Muscle of leg (tissue), 16 donors: Measurements from ENCODE around the gene VPS33B. TPM values are rescaled to one million over a fixed set of nuclear protein-coding genes. Genes with fewer than 3 reads are reported as not detected.
A peak's percentile ranks its signal among the peaks of the same experiment; 100 is the strongest.

Experiments used
- DNase-seq: peaks from one replicate; pipeline ENCODE4 v3.0.0; 2013
- H3K27ac ChIP-seq: one replicate; pipeline ENCODE4 v1.5.1; 2013; ENCODE audit warnings: mild to moderate bottlenecking, low read length, control low read depth
- H3K27me3 ChIP-seq: one replicate; pipeline ENCODE4 v1.6.1; 2013; ENCODE audit warnings: low read length; ENCODE audit not compliant: control insufficient read depth, insufficient read depth
- H3K36me3 ChIP-seq: one replicate; pipeline ENCODE4 v1.6.1; 2013; ENCODE audit warnings: low read length; ENCODE audit not compliant: control insufficient read depth, insufficient read depth
- H3K4me1 ChIP-seq: one replicate; pipeline ENCODE4 v1.6.1; 2013; ENCODE audit warnings: low read length; ENCODE audit not compliant: control insufficient read depth, insufficient read depth
- H3K4me3 ChIP-seq: one replicate; pipeline ENCODE4 v1.5.1; 2013; ENCODE audit warnings: low read length, control low read depth
- H3K9me3 ChIP-seq: replicated peaks from 2 replicates; pipeline ENCODE4 v1.6.1; 2013; ENCODE audit warnings: low read depth, low read length; ENCODE audit not compliant: control insufficient read depth
- WGBS: methylation state at CpG from one replicate; pipeline ENCODE4 v1.1.5; 2013; ENCODE audit warnings: missing lambda C conversion rate; ENCODE audit not compliant: insufficient coverage; 5-methylcytosine and 5-hydroxymethylcytosine counted together
- long read RNA-seq, 11 donors: transcript quantifications; one replicate each; lab custom pipeline, GENCODE V29; 2026
- polyA plus RNA-seq, 8 donors: library from polyadenylated mRNA; unstranded; fragments of 120-200 nt; gene quantifications; one replicate each; pipeline versions ENCODE4 v1.2.1 to v1.2.3, GENCODE V29; 2013; ENCODE audit warnings: inconsistent platforms in 1 of 8, low replicate concordance in 1 of 8; ENCODE audit not compliant: insufficient read length in 8 of 8, insufficient read depth in 1 of 8
- total RNA-seq: library from RNA; stranded (reverse); fragments of 120-200 nt; gene quantifications from one replicate; pipeline ENCODE4 v1.2.4, GENCODE V29; 2013

Gene VPS33B
- total RNA-seq (7.9 TPM), polyA plus RNA-seq (10 to 100 TPM in 5 of 8 donors, 1 to 10 TPM in 3; 8.1 to 12.4 (median 10.5) TPM)
- long read RNA-seq, donor 1, partial matches to known transcripts: 0 of 1 reads
- long read RNA-seq, donor 1, other reads (novel, unspliced or antisense): 0 of 1 reads
- long read RNA-seq, donor 2: 0 reads
- long read RNA-seq, donor 3, partial matches to known transcripts: 0 of 1 reads
- long read RNA-seq, donor 3, other reads (novel, unspliced or antisense): 0 of 1 reads
- long read RNA-seq, donor 4, partial matches to known transcripts: 0 of 1 reads
- long read RNA-seq, donor 4, other reads (novel, unspliced or antisense): 0 of 1 reads
- long read RNA-seq, donor 5, partial matches to known transcripts: 0 of 1 reads
- long read RNA-seq, donor 5, other reads (novel, unspliced or antisense): 0 of 1 reads
- long read RNA-seq, donor 6, partial matches to known transcripts: 0 of 1 reads
- long read RNA-seq, donor 6, other reads (novel, unspliced or antisense): 0 of 1 reads
- long read RNA-seq, donor 7, partial matches to known transcripts: 0 of 2 reads
- long read RNA-seq, donor 7, other reads (novel, unspliced or antisense): 0 of 2 reads
- long read RNA-seq, donor 8, partial matches to known transcripts: 0 of 3 reads
- long read RNA-seq, donor 8, other reads (novel, unspliced or antisense): 0 of 3 reads
- long read RNA-seq, donor 9, partial matches to known transcripts: 0 of 1 reads
- long read RNA-seq, donor 9, other reads (novel, unspliced or antisense): 0 of 1 reads
- long read RNA-seq, donor 10: 0 reads
- long read RNA-seq, donor 11, partial matches to known transcripts: 0 of 1 reads
- long read RNA-seq, donor 11, other reads (novel, unspliced or antisense): 0 of 1 reads

DNA sequence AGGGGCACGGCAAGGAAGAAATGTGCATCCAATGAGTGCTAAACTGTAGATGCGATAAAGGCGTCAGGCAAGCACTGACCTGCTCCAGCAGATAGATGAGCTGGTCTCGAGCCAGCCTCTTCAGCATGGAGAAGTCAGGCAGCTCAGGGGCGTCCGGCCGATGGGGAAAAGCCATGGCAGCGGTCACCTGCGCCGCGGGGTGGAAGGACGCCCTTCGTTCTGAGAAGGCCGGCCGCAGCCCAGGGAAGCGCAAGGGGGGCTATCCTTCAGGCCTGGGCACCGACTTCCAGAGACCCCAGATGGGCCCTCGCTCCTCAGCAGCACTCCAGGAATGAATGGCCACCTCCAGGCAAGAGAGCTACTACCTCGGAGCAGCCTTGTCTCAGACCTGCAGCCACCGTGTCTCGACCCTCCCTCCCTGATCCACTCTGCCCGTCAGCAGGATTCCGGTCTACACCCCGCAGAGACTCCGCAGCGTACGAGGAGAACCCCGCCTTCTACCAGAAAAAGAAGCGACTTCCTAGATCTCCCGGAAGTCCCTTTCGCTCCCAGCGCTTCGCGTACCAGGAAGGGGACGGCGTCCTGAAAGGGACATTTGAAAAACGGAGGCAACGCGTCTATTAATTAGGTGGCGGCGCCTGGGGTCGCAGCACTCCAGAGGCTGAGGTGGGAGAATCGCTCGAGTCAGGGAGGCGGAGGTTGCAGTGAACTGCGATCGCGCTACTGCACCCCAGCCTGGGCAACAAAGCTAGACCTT is at the start of gene VPS33B:
Gene VPS33B (minus strand): TSS at position 520 of the 757 bp plus-strand sequence. CDS start 345 bp downstream, at position 175.
- DNase-seq: peak; percentile 97
- under 1% methylated on average over 42 of the region's 48 CpGs for WGBS
- H3K4me3 ChIP-seq: peak within 1 kb of the TSS; percentile 98
- H3K9me3 ChIP-seq: no peaks in the 10 kb centered on the region
- H3K36me3 ChIP-seq: peaks cover 3% of the 10 kb centered on the region
- H3K27ac ChIP-seq: peak within 1 kb of the TSS; percentile 71
- H3K27me3 ChIP-seq: no peaks in the 10 kb centered on the region
- peaks cover 6% of the 10 kb centered on the region for H3K4me1 ChIP-seq

DNA sequence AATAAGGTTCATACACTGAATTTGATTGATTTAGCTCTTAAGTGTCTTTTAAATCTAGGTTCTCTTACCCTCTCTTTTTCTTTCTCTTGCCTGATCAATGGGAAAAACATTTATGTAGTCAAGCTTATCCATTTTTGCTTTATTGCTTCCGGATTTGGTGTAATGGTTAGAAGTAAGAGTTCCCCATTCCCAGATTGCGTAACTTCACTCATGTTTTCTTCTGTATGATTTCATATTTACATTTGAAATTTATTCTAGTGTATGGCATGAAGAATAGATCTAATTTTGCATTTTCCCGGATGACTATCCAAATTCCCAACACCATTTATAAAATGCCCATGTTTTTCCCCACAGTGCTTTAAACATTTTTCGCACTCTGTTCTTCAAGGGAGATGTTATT is 49.8 kb upstream of the VPS33B start:
- Histone ChIP-seq H3K27me3 (peaks cover 2% of the 10 kb centered on the region), H3K27ac (no peak overlapping the region), H3K4me1 (peaks cover 2% of the 10 kb centered on the region), H3K9me3 (no peaks in the 10 kb centered on the region), H3K4me3 (no peak overlapping the region), H3K36me3 (no peaks in the 10 kb centered on the region)
- no CpG with 5 or more reads among the region's 4 CpGs for WGBS
- DNase-seq: no peak

DNA sequence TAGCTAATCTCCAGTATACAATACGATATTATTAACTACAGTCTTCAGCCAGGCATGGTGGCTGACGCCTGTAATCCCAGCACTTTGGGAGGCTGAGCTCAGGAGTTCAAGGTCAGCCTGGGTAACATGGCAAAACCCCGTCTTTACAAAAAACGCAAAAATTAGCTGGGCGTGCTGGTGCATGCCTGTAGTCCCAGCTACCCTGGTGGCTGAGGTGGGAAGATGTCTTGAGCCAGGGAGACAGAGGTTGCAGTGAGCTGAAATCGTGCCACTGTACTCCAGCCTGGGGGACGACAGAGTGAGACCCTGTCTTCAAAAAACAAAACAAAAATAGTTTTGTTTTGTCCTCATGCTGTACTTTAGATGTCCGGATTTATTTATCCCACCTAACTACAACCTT is 48.5 kb upstream of the VPS33B start:
- H3K9me3 ChIP-seq: no peaks in the 10 kb centered on the region
- no peak for DNase-seq
- no peaks in the 10 kb centered on the region for H3K36me3 ChIP-seq
- WGBS: 66% methylated on average over 6 of the region's 8 CpGs
- H3K4me3 ChIP-seq: no peak overlapping the region
- peaks cover 2% of the 10 kb centered on the region for H3K4me1 ChIP-seq
- peaks cover 2% of the 10 kb centered on the region for H3K27me3 ChIP-seq
- no peak overlapping the region for H3K27ac ChIP-seq

DNA sequence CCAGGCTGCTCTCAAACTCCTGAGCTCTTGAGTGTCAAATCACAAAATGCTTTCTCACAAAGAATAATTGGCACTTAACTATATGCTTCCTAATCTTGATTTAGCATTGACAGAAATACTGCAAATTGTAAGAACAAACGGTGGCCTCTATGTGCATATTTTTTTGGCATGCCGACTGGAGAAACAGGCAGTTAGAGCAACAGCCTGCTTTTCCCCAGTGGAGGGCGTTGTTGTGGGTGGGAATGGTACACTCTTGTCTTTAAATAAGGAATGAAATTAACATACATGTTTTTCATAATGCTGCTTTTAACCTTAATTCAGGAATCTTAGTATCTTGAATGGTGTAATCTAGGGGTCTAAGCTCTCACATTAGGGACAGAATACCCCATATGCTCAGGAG is 46.6 kb upstream of the VPS33B start:
- Histone ChIP-seq H3K4me1 (no peaks in the 10 kb centered on the region), H3K27me3 (peaks cover 2% of the 10 kb centered on the region), H3K9me3 (no peaks in the 10 kb centered on the region), H3K4me3 (no peak overlapping the region), H3K36me3 (no peaks in the 10 kb centered on the region), H3K27ac (no peak overlapping the region)
- WGBS: no CpG with 5 or more reads among the region's 3 CpGs
- no peak for DNase-seq

DNA sequence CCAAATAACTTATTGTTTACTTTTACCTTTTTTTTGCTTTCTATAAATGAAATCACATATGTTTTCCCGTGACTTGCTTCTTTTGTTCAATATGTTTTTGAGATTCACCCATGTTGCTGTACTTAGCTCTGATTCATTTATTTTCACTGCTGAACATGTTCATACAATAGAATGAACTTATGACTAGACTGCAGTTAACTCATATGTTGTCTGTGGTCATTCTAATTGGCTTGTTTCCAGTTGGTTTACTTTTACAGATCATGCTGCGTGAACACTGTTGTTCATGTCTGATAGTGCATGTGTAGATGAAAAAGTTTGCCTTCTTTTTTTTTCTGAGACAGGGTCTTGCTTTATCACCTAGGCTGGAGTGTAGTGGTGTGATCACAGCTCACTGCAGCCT is 46.0 kb upstream of the VPS33B start:
- Histone ChIP-seq H3K27me3 (peaks cover 2% of the 10 kb centered on the region), H3K4me3 (no peak overlapping the region), H3K9me3 (no peaks in the 10 kb centered on the region), H3K36me3 (no peaks in the 10 kb centered on the region), H3K4me1 (no peaks in the 10 kb centered on the region), H3K27ac (no peak overlapping the region)
- no peak for DNase-seq
- WGBS: no CpG with 5 or more reads among the region's 2 CpGs

DNA sequence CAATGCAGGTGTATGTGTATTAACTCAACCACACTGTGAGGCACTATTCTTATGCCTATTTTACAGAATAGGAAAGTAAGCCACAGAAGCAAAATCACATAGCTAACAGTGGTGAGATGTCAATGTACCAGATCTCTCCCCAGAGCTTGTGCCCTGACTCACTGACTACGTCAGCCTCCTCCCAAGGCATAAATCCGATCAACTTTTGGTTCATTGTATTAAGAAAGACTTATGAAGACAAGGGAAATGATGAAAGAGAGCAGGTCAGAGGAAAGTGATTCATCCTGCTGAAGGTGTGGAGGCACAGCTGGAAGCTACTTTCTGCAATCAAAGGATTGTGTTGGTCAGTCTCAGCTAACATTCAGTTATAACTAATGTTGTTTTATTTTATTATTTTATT is 44.6 kb upstream of the VPS33B start:
- 80% methylated on average over 1 of the region's 2 CpGs for WGBS
- Histone ChIP-seq H3K36me3 (no peaks in the 10 kb centered on the region), H3K4me3 (no peak overlapping the region), H3K9me3 (no peaks in the 10 kb centered on the region), H3K27ac (no peak overlapping the region), H3K27me3 (peaks cover 2% of the 10 kb centered on the region), H3K4me1 (no peaks in the 10 kb centered on the region)
- DNase-seq: no peak

DNA sequence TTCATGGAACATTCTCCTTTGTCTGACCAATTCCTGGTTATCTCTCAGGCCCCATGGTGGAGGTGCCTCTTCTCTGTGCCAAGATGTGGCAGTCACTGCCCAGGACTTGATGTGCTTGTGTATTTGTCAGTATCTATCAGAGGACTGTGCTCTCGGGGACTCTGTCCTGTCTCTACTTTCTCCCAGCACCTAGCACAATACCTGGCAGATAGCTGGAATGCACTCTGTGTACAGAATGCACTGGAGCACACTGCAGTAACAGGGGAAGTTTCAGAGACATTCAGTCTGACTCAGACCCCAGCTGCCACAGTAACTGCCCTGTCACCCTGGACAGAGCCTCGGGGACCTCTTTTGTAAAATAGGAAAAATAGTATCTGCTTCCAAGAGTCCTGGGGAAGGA is 43.1 kb upstream of the VPS33B start:
- Histone ChIP-seq H3K4me3 (no peak overlapping the region), H3K27me3 (peaks cover 2% of the 10 kb centered on the region), H3K36me3 (no peaks in the 10 kb centered on the region), H3K9me3 (no peaks in the 10 kb centered on the region), H3K27ac (no peak overlapping the region), H3K4me1 (no peaks in the 10 kb centered on the region)
- no peak for DNase-seq
- WGBS: no CpG with 5 or more reads among the region's 2 CpGs

DNA sequence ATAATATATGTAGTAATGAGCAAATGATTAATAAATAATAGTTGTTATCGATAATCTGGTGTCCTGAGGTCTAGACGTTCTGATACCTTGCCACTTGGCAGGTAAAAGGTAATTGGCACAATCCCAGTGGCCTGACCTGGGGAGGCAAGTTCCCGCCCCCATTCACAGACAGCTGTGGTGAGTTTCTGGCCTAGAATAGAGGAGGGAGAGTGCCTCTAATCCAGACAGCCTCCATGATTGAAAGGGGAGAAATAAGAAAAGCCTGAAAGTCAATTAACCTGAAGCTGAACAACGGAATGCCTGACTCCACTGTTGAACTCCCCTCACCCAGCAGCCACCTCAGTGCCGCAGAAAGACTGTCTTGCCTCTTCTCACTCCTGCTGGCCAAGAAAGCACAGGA is 39.6 kb upstream of the VPS33B start:
- H3K9me3 ChIP-seq: no peaks in the 10 kb centered on the region
- WGBS: 61% methylated on average over 5 of the region's 5 CpGs
- no peak overlapping the region for H3K27ac ChIP-seq
- H3K4me3 ChIP-seq: no peak overlapping the region
- H3K36me3 ChIP-seq: no peaks in the 10 kb centered on the region
- no peaks in the 10 kb centered on the region for H3K27me3 ChIP-seq
- H3K4me1 ChIP-seq: no peaks in the 10 kb centered on the region
- no peak for DNase-seq

DNA sequence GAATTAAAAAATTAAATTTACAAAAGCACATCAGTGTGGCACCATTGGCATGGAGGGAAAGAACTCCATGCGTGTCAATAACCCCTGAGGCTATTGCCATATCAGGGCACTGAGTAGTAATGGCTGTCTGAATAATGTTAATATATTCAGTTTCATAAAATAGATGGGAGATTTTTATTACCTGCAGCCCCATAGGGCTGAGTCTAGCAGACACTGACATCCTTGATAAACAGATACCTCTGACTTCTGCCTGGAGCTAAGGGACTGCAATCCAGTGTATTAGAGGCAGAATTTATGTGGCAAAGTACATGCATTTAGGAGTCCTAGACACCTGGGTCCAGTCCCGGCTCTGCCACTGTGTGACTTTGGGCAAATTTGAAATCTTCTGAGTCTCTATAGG is 38.8 kb upstream of the VPS33B start:
- no peaks in the 10 kb centered on the region for H3K36me3 ChIP-seq
- no peaks in the 10 kb centered on the region for H3K4me1 ChIP-seq
- H3K27ac ChIP-seq: no peak overlapping the region
- H3K9me3 ChIP-seq: no peaks in the 10 kb centered on the region
- DNase-seq: no peak
- no peaks in the 10 kb centered on the region for H3K27me3 ChIP-seq
- WGBS: no CpG with 5 or more reads among the region's 2 CpGs
- no peak overlapping the region for H3K4me3 ChIP-seq
